Measurements from ENCODE around the gene CLEC2A.

The CLEC2A gene

DNA sequence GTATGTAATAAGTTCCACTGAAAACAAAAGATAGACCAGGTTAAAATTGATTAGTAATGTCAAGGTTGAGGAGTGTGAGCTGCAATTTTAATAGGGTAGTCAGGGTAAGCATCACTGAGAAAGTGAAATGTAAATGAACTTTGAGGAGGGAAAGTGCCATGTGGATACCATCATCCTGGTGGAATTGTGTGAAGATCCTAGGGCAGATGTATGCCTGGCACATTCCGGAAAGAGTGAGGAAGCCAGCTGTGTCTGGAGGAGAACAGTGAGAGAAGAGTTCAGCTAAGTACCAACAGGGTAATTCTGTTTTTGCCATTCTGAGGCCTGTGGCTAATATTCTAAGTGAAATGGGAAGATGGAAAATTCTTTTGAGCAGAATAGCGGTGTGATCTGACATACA, 2.9 kb upstream of the CLEC2A start:
- TF ChIP-seq, protein P1, sequence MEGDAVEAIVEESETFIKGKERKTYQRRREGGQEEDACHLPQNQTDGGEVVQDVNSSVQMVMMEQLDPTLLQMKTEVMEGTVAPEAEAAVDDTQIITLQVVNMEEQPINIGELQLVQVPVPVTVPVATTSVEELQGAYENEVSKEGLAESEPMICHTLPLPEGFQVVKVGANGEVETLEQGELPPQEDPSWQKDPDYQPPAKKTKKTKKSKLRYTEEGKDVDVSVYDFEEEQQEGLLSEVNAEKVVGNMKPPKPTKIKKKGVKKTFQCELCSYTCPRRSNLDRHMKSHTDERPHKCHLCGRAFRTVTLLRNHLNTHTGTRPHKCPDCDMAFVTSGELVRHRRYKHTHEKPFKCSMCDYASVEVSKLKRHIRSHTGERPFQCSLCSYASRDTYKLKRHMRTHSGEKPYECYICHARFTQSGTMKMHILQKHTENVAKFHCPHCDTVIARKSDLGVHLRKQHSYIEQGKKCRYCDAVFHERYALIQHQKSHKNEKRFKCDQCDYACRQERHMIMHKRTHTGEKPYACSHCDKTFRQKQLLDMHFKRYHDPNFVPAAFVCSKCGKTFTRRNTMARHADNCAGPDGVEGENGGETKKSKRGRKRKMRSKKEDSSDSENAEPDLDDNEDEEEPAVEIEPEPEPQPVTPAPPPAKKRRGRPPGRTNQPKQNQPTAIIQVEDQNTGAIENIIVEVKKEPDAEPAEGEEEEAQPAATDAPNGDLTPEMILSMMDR (IDR thresholded peaks at IDR 0.05; ENCODE audit: borderline replicate concordance, insufficient read depth, low read depth, low read length), result no peak
- H3K4me3 ChIP-seq (ENCODE audit: low read depth, low read length), result no peak overlapping the region

GRCh38 chr12:9933958-9934357, 1.8 kb upstream of the CLEC2A start:
- TF ChIP-seq, protein P1 (IDR thresholded peaks at IDR 0.05; ENCODE audit: borderline replicate concordance, insufficient read depth, low read depth, low read length), result no peak
- no peak overlapping the region for H3K4me3 ChIP-seq (ENCODE audit: low read depth, low read length)

- TF ChIP-seq, protein P1 (IDR thresholded peaks at IDR 0.05; ENCODE audit: borderline replicate concordance, insufficient read depth, low read depth, low read length), result no peak
- H3K4me3 ChIP-seq (ENCODE audit: low read depth, low read length), result no peak overlapping the region
Observed at GRCh38 chr12:9931245-9931644, 925 bp downstream of the CLEC2A start.

DNA sequence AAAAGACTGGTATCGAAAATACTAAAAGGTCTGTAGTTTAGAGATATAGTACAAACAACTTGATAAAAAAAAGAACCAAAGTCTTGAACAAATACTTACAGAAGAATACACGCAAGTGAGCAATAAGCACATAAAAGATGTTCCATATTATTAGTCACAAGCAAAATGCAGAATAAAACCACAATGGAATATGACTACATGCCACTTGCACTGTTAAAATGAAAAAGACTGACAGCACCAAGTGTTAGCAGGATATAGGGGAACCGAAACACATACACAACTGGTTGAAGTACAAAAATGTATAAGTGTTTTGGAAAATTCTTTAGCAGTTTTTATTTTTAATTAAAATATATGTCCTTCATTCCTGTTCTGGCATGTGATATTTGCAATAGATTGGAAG, 3.6 kb downstream of the CLEC2A start:
- TF ChIP-seq, protein P1 (IDR thresholded peaks at IDR 0.05; ENCODE audit: borderline replicate concordance, insufficient read depth, low read depth, low read length), result no peak
- no peak overlapping the region for H3K4me3 ChIP-seq (ENCODE audit: low read depth, low read length)

DNA sequence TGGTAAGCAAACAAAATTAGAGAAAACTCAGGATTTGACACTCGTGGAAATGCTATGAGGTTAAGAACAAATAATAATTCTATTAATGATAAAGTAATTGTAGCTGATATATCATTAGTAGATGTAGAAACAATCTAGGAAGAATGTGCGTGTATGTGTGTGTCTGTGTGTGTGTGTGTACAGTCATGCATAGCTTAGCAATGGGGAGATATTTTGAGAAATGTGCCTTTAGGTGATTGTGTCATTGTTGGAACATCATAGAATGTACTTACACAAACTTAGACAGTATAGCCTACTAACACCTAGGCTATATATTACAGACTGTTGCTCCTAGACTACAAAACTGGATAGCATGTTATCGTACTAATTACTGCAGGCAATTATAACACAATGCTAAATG, 5.3 kb downstream of the CLEC2A start:
- no peak overlapping the region for H3K4me3 ChIP-seq (ENCODE audit: low read depth, low read length)
- TF ChIP-seq, protein P1 (IDR thresholded peaks at IDR 0.05; ENCODE audit: borderline replicate concordance, insufficient read depth, low read depth, low read length), result no peak

GRCh38 chr12:9925705-9926393, 6.3 kb downstream of the CLEC2A start:
- no peak overlapping the region for H3K4me3 ChIP-seq (ENCODE audit: low read depth, low read length)
- TF ChIP-seq, protein P1 (IDR thresholded peaks at IDR 0.05; ENCODE audit: borderline replicate concordance, insufficient read depth, low read depth, low read length), result peak; percentile 20; the same call in 1 of the 2 replicates

GRCh38 chr12:9922429-9922828, 9.7 kb downstream of the CLEC2A start:
- TF ChIP-seq, protein P1 (IDR thresholded peaks at IDR 0.05; ENCODE audit: borderline replicate concordance, insufficient read depth, low read depth, low read length), result no peak
- no peak overlapping the region for H3K4me3 ChIP-seq (ENCODE audit: low read depth, low read length)

Data from GM12875 (cell line).